Measurements from ENCODE around the gene SMAD6. TPM values are rescaled to one million over a fixed set of nuclear protein-coding genes. Genes with fewer than 3 reads are reported as not detected.

The SMAD6 gene
- total RNA-seq, 1 donor from 2014 or later: 20.3 TPM

DNA sequence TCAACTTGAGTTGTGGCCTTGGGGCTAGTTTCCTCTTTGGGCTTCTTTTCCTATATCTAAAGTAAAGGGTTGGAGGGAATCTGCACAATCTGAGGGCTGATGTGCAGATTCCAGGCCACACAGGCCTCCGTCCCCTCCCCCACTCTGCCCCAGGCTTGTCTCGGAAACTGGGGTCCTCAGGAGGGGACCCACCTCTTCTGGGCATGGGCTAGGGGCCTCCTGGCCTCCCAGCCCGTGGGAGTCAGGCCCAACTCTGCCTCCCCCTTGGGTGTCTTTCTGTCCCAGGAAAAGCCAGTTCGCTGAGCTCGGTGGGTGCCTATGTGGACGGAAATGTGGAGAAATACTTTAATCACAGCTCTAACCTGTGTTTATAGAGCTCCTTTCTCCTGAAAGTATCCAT, 4.8 kb downstream of the SMAD6 start:
- intact Hi-C loops (cut with micrococcal nuclease): loop anchor here (10.0 kb wide), 1 partner anchor 68 kb away; no protein-coding TSS in a partner anchor
- Histone ChIP-seq H3K27me3 (ENCODE audit: low read depth) (no peaks in the 10 kb centered on the region), H3K9me3 (replicated peaks) (no peaks in the 10 kb centered on the region), H3K36me3 (no peaks in the 10 kb centered on the region), H3K4me1 (peaks cover 80% of the 10 kb centered on the region), H3K4me3 (peak overlapping the region; percentile 81), H3K27ac (replicated peaks) (peak overlapping the region; percentile 94)
- TF ChIP-seq, protein P1, sequence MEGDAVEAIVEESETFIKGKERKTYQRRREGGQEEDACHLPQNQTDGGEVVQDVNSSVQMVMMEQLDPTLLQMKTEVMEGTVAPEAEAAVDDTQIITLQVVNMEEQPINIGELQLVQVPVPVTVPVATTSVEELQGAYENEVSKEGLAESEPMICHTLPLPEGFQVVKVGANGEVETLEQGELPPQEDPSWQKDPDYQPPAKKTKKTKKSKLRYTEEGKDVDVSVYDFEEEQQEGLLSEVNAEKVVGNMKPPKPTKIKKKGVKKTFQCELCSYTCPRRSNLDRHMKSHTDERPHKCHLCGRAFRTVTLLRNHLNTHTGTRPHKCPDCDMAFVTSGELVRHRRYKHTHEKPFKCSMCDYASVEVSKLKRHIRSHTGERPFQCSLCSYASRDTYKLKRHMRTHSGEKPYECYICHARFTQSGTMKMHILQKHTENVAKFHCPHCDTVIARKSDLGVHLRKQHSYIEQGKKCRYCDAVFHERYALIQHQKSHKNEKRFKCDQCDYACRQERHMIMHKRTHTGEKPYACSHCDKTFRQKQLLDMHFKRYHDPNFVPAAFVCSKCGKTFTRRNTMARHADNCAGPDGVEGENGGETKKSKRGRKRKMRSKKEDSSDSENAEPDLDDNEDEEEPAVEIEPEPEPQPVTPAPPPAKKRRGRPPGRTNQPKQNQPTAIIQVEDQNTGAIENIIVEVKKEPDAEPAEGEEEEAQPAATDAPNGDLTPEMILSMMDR (IDR thresholded peaks at IDR 0.05; ENCODE audit: borderline replicate concordance): no peak
- no peak for DNase-seq

GRCh38 chr15:66707310-66708082, 5.5 kb downstream of the SMAD6 start:
- no peaks in the 10 kb centered on the region for H3K9me3 ChIP-seq (replicated peaks)
- no peaks in the 10 kb centered on the region for H3K27me3 ChIP-seq (ENCODE audit: low read depth)
- peak overlapping the region; percentile 81 for H3K4me3 ChIP-seq
- peaks cover 76% of the 10 kb centered on the region for H3K4me1 ChIP-seq
- H3K36me3 ChIP-seq: no peaks in the 10 kb centered on the region
- peak overlapping the region; percentile 94 for H3K27ac ChIP-seq (replicated peaks)
- TF ChIP-seq, protein P1 (IDR thresholded peaks at IDR 0.05; ENCODE audit: borderline replicate concordance): peak; percentile 25
- DNase-seq: peak; percentile 43
- intact Hi-C loops (cut with micrococcal nuclease): loop anchor here (10.0 kb wide), 1 partner anchor 67 kb away; no protein-coding TSS in a partner anchor

- H3K27me3 ChIP-seq (ENCODE audit: low read depth): no peaks in the 10 kb centered on the region
- H3K36me3 ChIP-seq: peaks cover 5% of the 10 kb centered on the region
- H3K27ac ChIP-seq (replicated peaks): peak overlapping the region; percentile 94
- no peak for DNase-seq
- intact Hi-C loops (cut with micrococcal nuclease): loop anchor here (10.0 kb wide), 1 partner anchor 66 kb away; no protein-coding TSS in a partner anchor
- peaks cover 73% of the 10 kb centered on the region for H3K4me1 ChIP-seq
- H3K9me3 ChIP-seq (replicated peaks): no peaks in the 10 kb centered on the region
- H3K4me3 ChIP-seq: no peak overlapping the region
- TF ChIP-seq, protein P1 (IDR thresholded peaks at IDR 0.05; ENCODE audit: borderline replicate concordance): no peak
Observed at GRCh38 chr15:66708389-66708788, 6.4 kb downstream of the SMAD6 start.

GRCh38 chr15:66709884-66710283, 7.8 kb downstream of the SMAD6 start:
- TF ChIP-seq, protein P1 (IDR thresholded peaks at IDR 0.05; ENCODE audit: borderline replicate concordance): no peak
- no peaks in the 10 kb centered on the region for H3K27me3 ChIP-seq (ENCODE audit: low read depth)
- DNase-seq: no peak
- peaks cover 7% of the 10 kb centered on the region for H3K36me3 ChIP-seq
- peaks cover 70% of the 10 kb centered on the region for H3K4me1 ChIP-seq
- intact Hi-C loops (cut with micrococcal nuclease): loop anchor here (10.0 kb wide), 1 partner anchor 65 kb away; no protein-coding TSS in a partner anchor
- H3K9me3 ChIP-seq (replicated peaks): no peaks in the 10 kb centered on the region
- no peak overlapping the region for H3K27ac ChIP-seq (replicated peaks)
- no peak overlapping the region for H3K4me3 ChIP-seq

DNA sequence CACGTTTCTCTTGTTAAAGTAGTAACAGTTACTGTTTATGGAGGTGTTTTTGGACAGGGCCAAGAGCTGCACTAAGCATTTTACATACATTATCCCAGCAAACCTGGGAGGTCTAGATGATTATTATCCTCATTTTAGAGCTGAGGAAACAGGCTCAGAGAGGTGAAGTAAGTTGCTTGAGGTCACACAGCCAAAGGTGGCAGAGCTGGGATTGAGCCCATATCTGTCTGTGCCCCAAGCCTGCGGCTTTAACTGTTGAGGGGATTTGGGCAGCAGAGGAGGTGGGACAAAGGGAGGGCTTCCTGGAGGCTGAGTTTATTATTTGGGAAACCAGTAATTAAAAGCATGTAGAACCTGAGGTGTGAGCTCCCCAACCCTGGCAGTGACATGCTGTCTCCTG, 9.2 kb downstream of the SMAD6 start:
- peaks cover 10% of the 10 kb centered on the region for H3K36me3 ChIP-seq

More for the DNA sequence above, 9.2 kb downstream of the SMAD6 start:
- Histone ChIP-seq H3K27me3 (ENCODE audit: low read depth) (no peaks in the 10 kb centered on the region), H3K4me3 (no peak overlapping the region), H3K27ac (replicated peaks) (no peak overlapping the region), H3K4me1 (peaks cover 70% of the 10 kb centered on the region), H3K9me3 (replicated peaks) (no peaks in the 10 kb centered on the region)
- intact Hi-C loops (cut with micrococcal nuclease): no loop called here
- TF ChIP-seq, protein P1 (IDR thresholded peaks at IDR 0.05; ENCODE audit: borderline replicate concordance): no peak
- DNase-seq: no peak
